ENCODE results near the gene USHBP1. TPM values are rescaled to one million over a fixed set of nuclear protein-coding genes. Genes with fewer than 3 reads are reported as not detected.

The USHBP1 gene
- total RNA-seq, 1 donor from 2014 or later = not detected

- FAIRE-seq = no peak
- no peak for DNase-seq (ENCODE audit: low read depth)
- peaks cover 25% of the 10 kb centered on the region for H3K36me3 ChIP-seq (ENCODE audit: control insufficient read depth, insufficient read depth, low read length)
These were observed 64.0 kb downstream of the USHBP1 start for GRCh38 chr19:17200408-17201079.

More at GRCh38 chr19:17200408-17201079, 64.0 kb downstream of the USHBP1 start:
- Histone ChIP-seq H3K27me3 (ENCODE audit: control insufficient read depth, insufficient read depth, low read length) (no peaks in the 10 kb centered on the region), H3K4me3 (ENCODE audit: low read depth, low read length) (no peak overlapping the region)
- no peak for TF ChIP-seq CTCF (IDR thresholded peaks at IDR 0.05; ENCODE audit: insufficient read depth, low read length, severe bottlenecking)

Other genes starting within 250 kb of the USHBP1 start
- 0.53 and 1.9 TPM in 2 replicates for gene CPAMD8, start 237.9 kb downstream of the USHBP1 start, total RNA-seq
- 1.3 and 1.7 TPM in 2 replicates for gene HAUS8, start 189.3 kb downstream of the USHBP1 start, total RNA-seq
- 15.5 and 21.9 TPM in 2 replicates for gene MYO9B, start 189.0 kb downstream of the USHBP1 start, total RNA-seq
- 8.3 and 11.8 TPM in 2 replicates for gene USE1, start 49.4 kb downstream of the USHBP1 start, total RNA-seq
- gene OCEL1, start 38.5 kb downstream of the USHBP1 start, total RNA-seq = 2.0 and 3.2 TPM in 2 replicates
- gene NR2F6, start 18.8 kb downstream of the USHBP1 start, total RNA-seq = 93.8 and 124 TPM in 2 replicates
- 45.8 and 60.9 TPM in 2 replicates for gene BABAM1, start 2.7 kb upstream of the USHBP1 start, total RNA-seq
- gene ANKLE1, start 17.2 kb upstream of the USHBP1 start, total RNA-seq = 0.38 and 0.53 TPM in 2 replicates
- 6.1 and 9.9 TPM in 2 replicates for gene ABHD8, start 38.7 kb upstream of the USHBP1 start, total RNA-seq
- 23.7 and 24.3 TPM in 2 replicates for gene MRPL34, start 41.1 kb upstream of the USHBP1 start, total RNA-seq
- gene DDA1, start 44.8 kb upstream of the USHBP1 start, total RNA-seq = 9.0 and 21.1 TPM in 2 replicates
- gene ANO8, start 70.1 kb upstream of the USHBP1 start, total RNA-seq = 2.6 and 4.0 TPM in 2 replicates
- gene GTPBP3, start 72.8 kb upstream of the USHBP1 start, total RNA-seq = 16.5 and 48.4 TPM in 2 replicates
- gene PLVAP, start 112.6 kb upstream of the USHBP1 start, total RNA-seq = not detected in 2 replicates
- gene CCDC194, start 129.5 kb upstream of the USHBP1 start, total RNA-seq = not detected in 2 replicates
- 2.2 and 8.7 TPM in 2 replicates for gene BST2, start 140.9 kb upstream of the USHBP1 start, total RNA-seq
- 22.9 and 23.8 TPM in 2 replicates for gene MVB12A, start 155.3 kb upstream of the USHBP1 start, total RNA-seq
- 0.13 TPM in 1 of 2 replicates, not detected in the other for gene TMEM221, start 183.9 kb upstream of the USHBP1 start, total RNA-seq
- not detected in 2 replicates for gene NXNL1, start 196.2 kb upstream of the USHBP1 start, total RNA-seq
- 5.9 and 7.9 TPM in 2 replicates for gene SLC27A1, start 205.8 kb upstream of the USHBP1 start, total RNA-seq
- gene PGLS, start 246.9 kb upstream of the USHBP1 start, total RNA-seq = 41.1 and 67.2 TPM in 2 replicates

Data from bronchial epithelial cell (primary cell).